Dendritic cell treated with granulocyte-macrophage colony-stimulating factor and Interleukin-4, amounts not matched to agents 40 ng/mL and 50 ng/mL, for 4 days (primary cell): ENCODE data around the gene MIER1.
"Not testable (repeated sequence)": the region's sequence is repeated elsewhere in the genome, so short reads cannot be mapped to it uniquely, and the experiment has no call there.

Source experiments
- H3K27ac Mint-ChIP-seq: one replicate; pipeline ENCODE4 v1.8.0; 2022; ENCODE audit warnings: mild to moderate bottlenecking, mixed read lengths
- H3K27me3 Mint-ChIP-seq: one replicate; pipeline ENCODE4 v1.8.0; 2022; ENCODE audit warnings: mild to moderate bottlenecking, mixed read lengths
- H3K36me3 Mint-ChIP-seq: one replicate; pipeline ENCODE4 v1.8.0; 2022; ENCODE audit warnings: low read depth, mixed read lengths
- H3K4me1 Mint-ChIP-seq: one replicate; pipeline ENCODE4 v1.8.0; 2022; ENCODE audit warnings: low read depth, mixed read lengths
- H3K4me3 Mint-ChIP-seq: one replicate; pipeline ENCODE4 v1.8.0; 2022; ENCODE audit warnings: mild to moderate bottlenecking, moderate library complexity, mixed read lengths
- H3K9me3 Mint-ChIP-seq: one replicate; pipeline ENCODE4 v1.8.0; 2022; ENCODE audit warnings: mixed read lengths
- intact Hi-C: fragments of 100-400 bp; cut with micrococcal nuclease; formaldehyde crosslinking; loops from one replicate; pipeline ENCODE4 v1.15.0; 2022

The MIER1 gene

DNA sequence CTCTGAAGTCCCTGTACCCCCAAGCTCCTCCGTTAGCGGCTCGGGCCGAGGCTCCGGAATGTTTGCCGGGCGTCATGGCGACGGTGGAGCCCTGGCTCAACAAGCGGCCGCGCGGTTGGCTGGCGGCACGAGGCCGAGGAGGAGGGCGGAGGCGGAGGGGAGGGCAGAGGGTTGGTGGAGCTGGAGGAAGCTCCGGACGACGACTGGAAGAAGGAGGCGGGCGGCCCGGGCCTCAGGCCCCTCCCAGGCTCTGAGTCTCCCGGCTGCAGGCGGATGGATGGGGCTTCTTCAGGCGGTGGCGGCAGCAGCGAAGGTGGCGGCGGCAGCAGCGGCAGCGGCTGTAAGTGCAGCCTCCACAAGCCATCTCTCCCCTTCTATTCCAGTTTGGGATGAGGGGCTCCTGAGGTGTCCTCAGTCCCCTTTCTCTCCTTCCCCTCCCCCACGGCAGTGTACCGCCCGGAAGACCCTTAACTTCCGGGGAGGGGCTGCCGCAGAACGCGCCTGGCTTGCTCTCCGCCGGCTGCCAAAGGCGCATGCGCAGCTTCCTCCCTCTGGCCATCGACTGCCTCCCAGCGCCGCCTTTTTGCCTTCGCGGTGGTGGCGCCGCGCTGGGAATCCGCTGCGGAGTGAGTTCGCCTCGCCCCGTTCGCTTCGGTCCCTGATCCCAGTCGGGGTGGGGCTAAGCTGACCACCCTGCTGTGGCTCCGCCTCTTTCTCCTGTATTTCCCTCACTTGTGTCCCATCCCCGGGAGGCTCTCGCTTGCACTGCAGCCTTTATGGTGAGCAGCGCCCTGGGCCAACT lies at the start of gene MIER1, which contains the start of gene DNAI4:
MIER1 (plus strand) TSS at position 235 of the 802 bp plus-strand sequence; CDS start at position 274, 39 bp downstream.
DNAI4 (minus strand) TSS at position 101 of the 802 bp plus-strand sequence; CDS start at position 76, 25 bp downstream.
- peaks cover 17% of the 10 kb centered on the region for H3K4me1 Mint-ChIP-seq
- H3K4me3 Mint-ChIP-seq = peak within 1 kb of the TSS; percentile 88
- H3K27me3 Mint-ChIP-seq = no peaks in the 10 kb centered on the region
- intact Hi-C loops = no loop called here
- no peaks in the 10 kb centered on the region for H3K9me3 Mint-ChIP-seq
- H3K36me3 Mint-ChIP-seq = peaks cover 22% of the 10 kb centered on the region
- peak within 1 kb of the TSS; percentile 95 for H3K27ac Mint-ChIP-seq

DNA sequence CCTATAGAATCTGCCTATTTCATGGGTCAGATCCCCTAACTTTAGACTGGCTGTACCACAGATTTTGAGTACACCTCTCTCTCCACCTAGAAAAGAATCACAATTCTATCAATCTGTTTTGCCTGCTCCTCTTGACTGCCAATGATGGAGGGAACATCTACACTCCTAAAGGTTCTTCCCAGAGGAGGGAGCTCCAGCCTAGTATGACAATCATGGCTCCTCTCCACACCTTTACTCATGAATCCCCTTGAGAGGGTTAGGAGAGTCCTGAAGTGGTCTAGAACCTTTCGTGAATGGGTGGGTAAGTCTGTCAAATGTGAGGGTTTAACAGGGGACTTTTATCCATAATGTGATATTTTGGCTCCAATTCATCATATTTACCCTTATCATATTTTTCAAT lies 48.1 kb upstream of the MIER1 start:
- Mint-ChIP-seq H3K4me1 (no peaks in the 10 kb centered on the region), H3K9me3 (peaks cover 35% of the 10 kb centered on the region), H3K27ac (no peak overlapping the region), H3K4me3 (no peak overlapping the region), H3K36me3 (no peaks in the 10 kb centered on the region), H3K27me3 (no peaks in the 10 kb centered on the region)
- intact Hi-C loops = no loop called here

DNA sequence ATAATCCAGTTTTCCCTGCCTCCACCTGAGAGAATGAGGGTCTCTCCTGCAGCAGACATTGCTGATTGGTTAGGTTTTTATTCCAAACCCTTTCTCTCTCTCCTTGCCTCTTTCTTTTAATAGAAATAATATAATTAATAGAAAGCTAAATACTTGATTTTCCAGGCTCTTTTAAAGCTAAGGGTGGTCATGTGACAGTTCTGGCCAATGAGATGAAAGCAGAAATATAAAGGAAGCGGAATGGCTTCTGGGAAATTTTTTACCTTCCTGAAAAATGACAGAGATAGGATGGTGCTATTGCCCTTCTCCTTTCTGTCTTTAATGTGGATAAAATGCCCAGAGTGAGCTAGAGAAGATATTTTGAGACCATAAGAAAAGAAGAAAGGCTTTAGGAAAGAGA lies 35.8 kb upstream of the MIER1 start:
- no peaks in the 10 kb centered on the region for H3K27me3 Mint-ChIP-seq
- no peak overlapping the region for H3K27ac Mint-ChIP-seq
- intact Hi-C loops = no loop called here
- H3K9me3 Mint-ChIP-seq = peaks cover 14% of the 10 kb centered on the region
- no peaks in the 10 kb centered on the region for H3K36me3 Mint-ChIP-seq
- peaks cover 12% of the 10 kb centered on the region for H3K4me1 Mint-ChIP-seq
- H3K4me3 Mint-ChIP-seq = no peak overlapping the region

DNA sequence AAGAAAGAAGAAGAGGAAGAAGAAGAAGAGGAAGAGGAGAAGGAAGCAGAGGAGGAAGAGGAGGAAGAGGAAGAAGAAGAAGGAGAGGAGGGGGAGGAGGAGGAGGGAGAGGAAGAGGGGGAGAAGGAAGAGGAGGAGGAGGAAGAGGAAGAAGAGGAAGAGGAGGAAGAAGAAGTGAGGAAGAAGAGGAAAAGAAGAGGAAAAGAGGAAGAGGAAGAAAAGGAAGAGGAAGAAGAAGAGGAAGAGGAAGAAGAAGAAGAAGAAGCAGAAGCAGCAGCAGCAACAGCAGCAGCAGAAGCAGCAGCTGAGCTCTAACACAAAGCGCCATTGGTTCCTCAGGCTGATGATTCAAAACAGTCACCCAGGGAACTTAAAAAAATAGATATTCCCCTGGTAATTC lies 34.2 kb upstream of the MIER1 start:
- intact Hi-C loops = no loop called here
- peak overlapping the region; percentile 10 for H3K27ac Mint-ChIP-seq
- peaks cover 14% of the 10 kb centered on the region for H3K9me3 Mint-ChIP-seq

DNA sequence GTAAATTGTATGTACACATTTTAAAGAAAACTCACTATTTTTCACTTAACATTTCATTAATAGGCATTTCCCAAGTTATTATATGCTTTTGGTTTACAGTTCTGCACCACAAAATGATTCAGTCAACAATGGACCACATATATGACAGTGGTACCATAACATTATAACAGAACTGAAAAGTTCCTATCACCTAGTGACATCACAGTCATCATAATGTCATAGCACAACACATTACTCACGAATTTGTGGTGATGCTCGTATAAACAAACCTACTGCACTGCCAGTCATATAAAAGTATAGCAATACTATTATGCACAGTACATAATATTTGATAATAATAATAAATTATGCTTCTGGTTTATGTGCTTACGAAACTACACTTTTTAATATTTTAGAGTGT lies 31.1 kb upstream of the MIER1 start:
- peaks cover 14% of the 10 kb centered on the region for H3K9me3 Mint-ChIP-seq
- no peaks in the 10 kb centered on the region for H3K36me3 Mint-ChIP-seq
- H3K27me3 Mint-ChIP-seq = no peaks in the 10 kb centered on the region
- no peak overlapping the region for H3K27ac Mint-ChIP-seq
- intact Hi-C loops = no loop called here
- H3K4me1 Mint-ChIP-seq = peaks cover 12% of the 10 kb centered on the region
- H3K4me3 Mint-ChIP-seq = no peak overlapping the region

More for the DNA sequence above, 34.2 kb upstream of the MIER1 start:
- Mint-ChIP-seq H3K4me3 (no peak overlapping the region), H3K27me3 (no peaks in the 10 kb centered on the region), H3K4me1 (peaks cover 12% of the 10 kb centered on the region), H3K36me3 (no peaks in the 10 kb centered on the region)

DNA sequence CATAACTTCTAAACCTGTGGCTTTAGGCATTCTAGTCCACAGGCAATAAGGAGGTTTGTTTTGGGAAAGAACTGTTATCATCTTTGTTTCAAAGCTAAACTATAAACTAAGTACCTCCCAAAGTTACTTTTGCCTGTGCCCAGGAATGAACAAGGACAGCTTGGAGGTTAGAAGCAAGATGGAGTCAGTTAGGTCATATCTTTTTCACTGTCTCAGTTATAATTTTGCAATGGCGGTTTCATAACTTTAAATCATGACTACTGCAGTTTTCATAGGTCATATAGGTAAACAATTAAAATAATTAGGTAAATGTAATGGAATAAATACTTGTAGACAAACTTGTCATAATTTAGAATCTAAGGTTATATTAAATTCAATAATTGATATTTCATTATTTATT lies 9.6 kb upstream of the MIER1 start:
- H3K9me3 Mint-ChIP-seq, H3K27ac Mint-ChIP-seq, H3K27me3 Mint-ChIP-seq, H3K36me3 Mint-ChIP-seq, H3K4me3 Mint-ChIP-seq, intact Hi-C loops, H3K4me1 Mint-ChIP-seq: not testable (repeated sequence)

DNA sequence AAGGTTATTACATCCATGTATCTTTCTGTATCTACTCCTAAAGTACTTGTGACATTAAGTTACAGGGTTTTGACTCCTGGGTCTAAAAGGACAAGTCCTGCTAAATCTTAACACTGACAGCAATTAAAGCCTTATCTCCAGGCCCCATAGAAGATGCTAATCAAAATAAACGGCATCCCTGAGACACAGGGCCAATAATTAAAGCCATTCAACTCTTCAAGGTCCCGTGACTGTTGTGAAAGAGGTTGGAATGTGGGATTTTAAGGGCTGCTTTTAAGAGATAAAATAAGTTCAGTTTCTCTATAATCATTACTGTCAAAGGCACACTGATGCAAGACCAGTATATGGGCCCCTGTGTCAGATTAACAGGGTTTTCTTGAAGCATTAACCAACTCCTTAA lies 8.5 kb upstream of the MIER1 start:
- H3K36me3 Mint-ChIP-seq = no peaks in the 10 kb centered on the region
- no peaks in the 10 kb centered on the region for H3K27me3 Mint-ChIP-seq
- intact Hi-C loops = no loop called here
- H3K4me3 Mint-ChIP-seq = no peak overlapping the region
- H3K9me3 Mint-ChIP-seq = no peaks in the 10 kb centered on the region
- H3K4me1 Mint-ChIP-seq = no peaks in the 10 kb centered on the region
- no peak overlapping the region for H3K27ac Mint-ChIP-seq

DNA sequence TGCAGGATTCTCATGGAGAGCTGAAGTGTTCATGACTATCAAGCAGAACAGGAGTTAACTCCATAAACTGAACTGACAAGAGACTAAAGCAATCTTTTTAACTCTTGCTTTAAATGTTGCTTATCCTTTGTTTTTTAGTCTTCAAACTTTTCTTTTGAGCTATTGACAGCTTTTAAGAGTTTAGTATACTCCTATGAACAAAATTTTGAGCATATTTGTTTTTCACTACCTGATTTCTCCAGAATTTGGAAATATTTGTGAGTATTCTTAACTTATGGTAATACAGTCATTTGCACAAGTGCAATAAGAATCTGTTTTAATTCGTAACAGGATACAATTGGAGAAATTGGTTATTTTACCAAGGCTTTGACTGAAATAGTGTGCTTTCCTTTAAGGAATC lies 7.3 kb upstream of the MIER1 start:
- Mint-ChIP-seq H3K36me3 (no peaks in the 10 kb centered on the region), H3K4me3 (no peak overlapping the region), H3K4me1 (no peaks in the 10 kb centered on the region), H3K27me3 (no peaks in the 10 kb centered on the region), H3K27ac (no peak overlapping the region), H3K9me3 (no peaks in the 10 kb centered on the region)
- intact Hi-C loops = no loop called here

DNA sequence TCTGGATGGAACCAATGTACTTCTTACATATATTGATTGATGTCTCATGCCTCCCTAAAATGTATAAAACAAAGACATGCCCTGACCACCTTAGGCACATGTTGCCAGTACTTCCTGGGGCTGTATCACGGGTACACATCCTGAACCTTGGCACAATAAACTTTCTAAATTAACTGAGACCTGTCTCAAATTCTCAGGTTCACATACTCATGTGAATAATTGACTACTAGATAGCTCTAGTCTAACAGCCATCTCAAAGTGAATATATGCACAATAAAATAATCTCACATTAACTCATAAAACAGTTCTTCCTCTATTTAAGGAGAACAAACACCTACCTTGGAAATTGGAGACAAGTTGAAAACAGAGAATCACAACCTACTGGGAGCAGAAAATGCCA lies 5.7 kb upstream of the MIER1 start:
- no peak overlapping the region for H3K27ac Mint-ChIP-seq
- H3K4me3 Mint-ChIP-seq = no peak overlapping the region
- H3K9me3 Mint-ChIP-seq = no peaks in the 10 kb centered on the region
- no peaks in the 10 kb centered on the region for H3K36me3 Mint-ChIP-seq
- no peaks in the 10 kb centered on the region for H3K27me3 Mint-ChIP-seq
- intact Hi-C loops = no loop called here
- peaks cover 8% of the 10 kb centered on the region for H3K4me1 Mint-ChIP-seq

DNA sequence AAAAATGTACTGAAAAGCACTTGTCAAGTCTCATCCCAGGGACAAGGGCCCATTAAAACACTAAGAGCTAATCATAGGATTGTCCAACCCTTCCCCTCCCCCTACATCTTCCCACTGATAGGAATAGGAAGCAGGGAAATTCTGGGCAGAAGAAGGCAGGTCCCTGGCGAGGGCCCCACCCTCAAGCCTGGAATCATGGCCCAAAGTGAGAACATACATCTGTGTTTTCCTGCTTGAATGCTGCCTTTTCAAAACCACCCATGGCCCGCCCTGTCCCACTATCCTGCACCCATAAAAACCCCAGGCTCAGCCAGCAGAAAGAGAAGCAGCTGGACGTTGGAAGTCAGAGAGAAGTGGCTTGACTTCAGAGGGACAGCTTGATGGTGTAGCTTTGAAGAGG lies 5.0 kb upstream of the MIER1 start:
- no peak overlapping the region for H3K4me3 Mint-ChIP-seq
- no peaks in the 10 kb centered on the region for H3K27me3 Mint-ChIP-seq
- peaks cover 10% of the 10 kb centered on the region for H3K4me1 Mint-ChIP-seq
- no peaks in the 10 kb centered on the region for H3K9me3 Mint-ChIP-seq
- intact Hi-C loops = no loop called here
- peaks cover 6% of the 10 kb centered on the region for H3K36me3 Mint-ChIP-seq
- H3K27ac Mint-ChIP-seq = no peak overlapping the region

DNA sequence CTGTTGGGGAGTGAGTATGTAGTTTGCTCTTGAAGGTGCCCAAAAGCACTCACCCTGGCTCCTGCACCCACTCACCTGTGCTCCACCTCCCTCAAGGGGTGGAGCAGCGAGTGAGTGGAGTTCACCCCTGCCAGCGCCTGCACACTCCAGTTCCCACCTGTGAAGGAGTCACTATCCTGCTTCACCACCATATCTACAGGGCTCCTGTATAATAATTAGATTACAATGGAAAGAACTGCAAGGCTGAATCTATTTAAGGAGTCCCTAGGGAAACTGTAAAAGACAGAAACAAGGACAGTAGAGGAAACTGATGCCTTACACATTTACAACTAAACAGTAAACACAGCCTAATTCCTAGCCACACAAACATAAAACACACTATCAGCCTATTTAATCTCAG lies 4.2 kb upstream of the MIER1 start:
- Mint-ChIP-seq H3K4me3 (no peak overlapping the region), H3K9me3 (no peaks in the 10 kb centered on the region), H3K4me1 (peaks cover 10% of the 10 kb centered on the region), H3K27ac (no peak overlapping the region), H3K27me3 (no peaks in the 10 kb centered on the region), H3K36me3 (peaks cover 13% of the 10 kb centered on the region)
- intact Hi-C loops = no loop called here

DNA sequence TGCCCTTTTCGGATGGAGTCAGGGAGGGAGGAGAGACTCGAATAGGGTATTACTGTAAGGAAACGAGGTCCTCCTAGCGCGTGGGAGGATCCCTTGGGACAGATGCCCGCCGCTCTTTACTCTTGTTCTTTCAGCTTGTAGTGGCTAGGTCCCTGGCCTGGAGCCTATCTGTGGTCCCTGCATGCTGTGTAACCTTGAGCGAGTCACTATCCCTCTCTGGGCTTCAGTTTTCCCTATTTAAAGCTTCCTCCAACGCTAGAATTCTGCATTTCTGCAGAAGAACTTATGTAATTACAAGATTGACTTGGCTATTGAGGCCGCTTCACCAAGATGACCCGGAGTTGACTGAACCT lies 744 bp downstream of the MIER1 start:
- intact Hi-C loops = no loop called here
- H3K27ac Mint-ChIP-seq = peak overlapping the region; percentile 95
- peak overlapping the region; percentile 88 for H3K4me3 Mint-ChIP-seq
- no peaks in the 10 kb centered on the region for H3K27me3 Mint-ChIP-seq
- H3K36me3 Mint-ChIP-seq = peaks cover 28% of the 10 kb centered on the region
- H3K4me1 Mint-ChIP-seq = peaks cover 17% of the 10 kb centered on the region
- no peaks in the 10 kb centered on the region for H3K9me3 Mint-ChIP-seq

DNA sequence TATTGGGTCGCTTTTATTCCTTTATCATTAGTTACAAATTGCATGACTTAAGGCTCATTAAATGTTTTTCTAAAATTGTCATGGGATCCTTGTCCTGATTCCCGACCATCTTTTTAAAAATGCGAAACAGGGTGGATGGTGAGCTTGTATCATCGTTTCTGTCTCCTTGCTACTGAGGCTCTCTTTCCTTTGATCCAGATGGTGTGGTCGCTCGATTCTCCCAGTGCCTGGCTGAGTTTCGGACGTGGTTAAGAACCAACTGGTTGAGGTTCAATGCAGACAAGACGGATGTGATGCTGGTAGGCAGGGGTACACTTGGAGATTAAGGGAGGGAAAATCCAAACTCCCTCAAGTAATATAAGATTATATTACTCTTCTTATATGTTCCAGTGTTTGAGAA lies 1.2 kb downstream of the MIER1 start:
- H3K9me3 Mint-ChIP-seq = no peaks in the 10 kb centered on the region
- H3K36me3 Mint-ChIP-seq = peaks cover 32% of the 10 kb centered on the region
- peaks cover 17% of the 10 kb centered on the region for H3K4me1 Mint-ChIP-seq
- peak overlapping the region; percentile 95 for H3K27ac Mint-ChIP-seq
- H3K4me3 Mint-ChIP-seq = peak overlapping the region; percentile 88
- no peaks in the 10 kb centered on the region for H3K27me3 Mint-ChIP-seq
- intact Hi-C loops = no loop called here

DNA sequence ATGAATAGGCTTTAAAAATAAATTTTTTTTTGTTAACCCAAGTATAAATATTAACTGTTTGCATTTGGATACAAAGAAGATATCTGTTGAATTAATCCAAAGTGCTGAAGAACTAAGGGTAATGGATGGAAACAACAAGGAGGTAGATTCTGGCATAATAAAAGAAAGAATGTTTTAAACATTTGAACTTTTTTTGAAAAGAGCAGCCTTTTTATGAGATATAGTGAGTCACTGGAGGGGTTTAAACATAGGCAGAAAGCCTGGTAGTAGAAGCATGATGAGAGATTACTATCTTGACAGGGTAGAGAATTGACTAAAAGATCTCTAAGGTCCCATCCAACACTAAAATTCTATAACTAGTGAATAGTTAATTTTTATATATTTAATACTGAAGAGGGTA lies 2.7 kb downstream of the MIER1 start:
- intact Hi-C loops = no loop called here
- Mint-ChIP-seq H3K36me3 (peaks cover 36% of the 10 kb centered on the region), H3K9me3 (no peaks in the 10 kb centered on the region), H3K4me1 (peaks cover 31% of the 10 kb centered on the region), H3K27me3 (no peaks in the 10 kb centered on the region), H3K27ac (no peak overlapping the region), H3K4me3 (no peak overlapping the region)

DNA sequence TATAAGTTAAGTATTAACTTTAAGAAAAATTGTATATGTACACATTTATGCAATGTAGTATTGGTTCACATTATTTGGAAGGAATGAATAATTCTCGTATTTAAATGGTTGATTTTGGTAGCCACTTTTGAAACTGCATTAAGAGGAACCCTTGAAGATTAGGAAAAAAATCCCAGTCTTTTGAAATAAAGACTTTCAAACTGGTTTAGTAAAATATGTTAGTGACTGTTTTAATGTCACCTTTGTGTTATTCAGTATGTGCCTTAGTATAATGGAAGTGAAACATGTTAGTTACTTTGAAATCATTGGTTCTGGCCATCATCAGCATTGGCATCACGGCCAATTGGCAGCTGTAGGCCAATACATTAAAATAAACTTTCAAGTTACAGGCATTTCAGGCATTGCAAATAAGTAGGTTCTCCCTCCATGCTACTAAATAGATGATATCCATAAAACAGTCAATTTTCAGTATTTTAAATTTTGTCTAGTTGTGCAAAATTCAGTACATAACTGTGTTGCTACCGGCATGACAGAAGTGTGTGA lies 4.4 kb downstream of the MIER1 start:
- Mint-ChIP-seq H3K4me1 (peaks cover 33% of the 10 kb centered on the region), H3K4me3 (peak overlapping the region; percentile 94), H3K9me3 (no peaks in the 10 kb centered on the region), H3K27ac (peak overlapping the region; percentile 96), H3K27me3 (no peaks in the 10 kb centered on the region), H3K36me3 (peaks cover 36% of the 10 kb centered on the region)
- intact Hi-C loops = no loop called here
